ENCODE data around the gene ARHGAP26. TPM values are rescaled to one million over a fixed set of nuclear protein-coding genes. Genes with fewer than 3 reads are reported as not detected.

The ARHGAP26 gene
- total RNA-seq, 4 donors from 2014 or later = 12.4 to 49.5 (median 31.8) TPM

GRCh38 chr5:142757564-142757963 lies 12.6 kb upstream of the ARHGAP26 start:
- no peaks in the 10 kb centered on the region for H3K36me3 ChIP-seq
- TF ChIP-seq CTCF (IDR thresholded peaks at IDR 0.05) (no peak), POLR2A (IDR thresholded peaks at IDR 0.05) (no peak)
- H3K9me3 ChIP-seq = no peaks in the 10 kb centered on the region
- no peaks in the 10 kb centered on the region for H3K27me3 ChIP-seq
- DNase-seq = no peak
- H3K27ac ChIP-seq = no peak overlapping the region
- intact Hi-C loops (cut with DNase I; ENCODE audit: low total_unique reads) = no loop called here
- peaks cover 0 to 4% of the 10 kb centered on the region in 2 donors for H3K4me1 ChIP-seq
- no peak overlapping the region for H3K4me3 ChIP-seq

- TF ChIP-seq CTCF (IDR thresholded peaks at IDR 0.05) = no peak
- TF ChIP-seq POLR2A (IDR thresholded peaks at IDR 0.05) = no peak
- Histone ChIP-seq H3K27ac (no peak overlapping the region), H3K4me3 (no peak overlapping the region), H3K9me3 (no peaks in the 10 kb centered on the region), H3K36me3 (no peaks in the 10 kb centered on the region), H3K27me3 (no peaks in the 10 kb centered on the region), H3K4me1 (peaks cover 0 to under 1% of the 10 kb centered on the region in 2 donors)
- intact Hi-C loops (cut with DNase I; ENCODE audit: low total_unique reads) = no loop called here
- DNase-seq = no peak
Observed at GRCh38 chr5:142758062-142758795, 11.9 kb upstream of the ARHGAP26 start.

DNA sequence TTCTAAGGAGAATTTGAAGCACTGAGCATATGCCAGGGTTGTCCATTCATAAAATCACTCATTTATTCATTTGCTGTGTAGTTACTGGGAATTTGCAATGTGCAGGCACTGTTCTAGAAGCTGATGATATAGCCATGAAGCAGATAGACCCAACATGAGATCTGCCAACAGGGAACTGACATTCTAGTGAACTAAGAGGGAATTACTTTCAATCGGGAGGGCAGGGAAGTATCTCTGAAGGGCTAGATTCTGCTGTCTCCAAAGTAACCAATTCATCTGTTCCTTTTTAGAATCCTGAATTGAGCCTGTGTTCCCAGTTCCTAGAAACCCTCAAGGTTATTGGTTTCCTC lies 11.4 kb upstream of the ARHGAP26 start:
- Histone ChIP-seq H3K4me1 (no peaks in the 10 kb centered on the region), H3K27me3 (no peaks in the 10 kb centered on the region), H3K36me3 (no peaks in the 10 kb centered on the region), H3K4me3 (no peak overlapping the region), H3K27ac (no peak overlapping the region), H3K9me3 (no peaks in the 10 kb centered on the region)
- TF ChIP-seq POLR2A (IDR thresholded peaks at IDR 0.05) (no peak), CTCF (IDR thresholded peaks at IDR 0.05) (no peak)
- intact Hi-C loops (cut with DNase I; ENCODE audit: low total_unique reads) = no loop called here
- no peak for DNase-seq

DNA sequence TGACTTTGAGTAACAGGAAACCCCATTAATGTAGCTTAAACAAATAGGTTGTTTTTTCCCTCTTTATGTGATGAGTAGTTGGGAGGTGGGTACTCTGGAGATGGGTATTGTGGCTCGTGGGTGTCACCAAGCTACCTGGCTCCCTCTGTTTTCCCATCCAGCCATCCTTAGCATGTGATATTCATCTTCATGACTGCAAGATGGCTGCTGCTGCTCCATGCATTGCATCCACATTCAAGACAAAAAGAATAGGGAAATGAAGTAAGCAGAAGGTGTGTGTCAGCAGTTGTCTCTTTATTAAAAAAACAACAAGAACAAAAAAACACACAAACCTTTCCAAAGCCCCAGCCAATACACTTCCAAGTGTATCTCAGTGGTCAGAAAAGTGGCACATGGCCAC lies 6.5 kb upstream of the ARHGAP26 start:
- Histone ChIP-seq H3K27ac (no peak overlapping the region), H3K36me3 (no peaks in the 10 kb centered on the region), H3K27me3 (no peaks in the 10 kb centered on the region), H3K4me3 (no peak overlapping the region), H3K4me1 (no peaks in the 10 kb centered on the region), H3K9me3 (no peaks in the 10 kb centered on the region)
- TF ChIP-seq POLR2A (IDR thresholded peaks at IDR 0.05) (no peak), CTCF (IDR thresholded peaks at IDR 0.05) (no peak)
- intact Hi-C loops (cut with DNase I; ENCODE audit: low total_unique reads) = no loop called here
- no peak for DNase-seq

GRCh38 chr5:142767178-142767577 lies 3.0 kb upstream of the ARHGAP26 start:
- intact Hi-C loops (cut with DNase I; ENCODE audit: low total_unique reads) = no loop called here

More at GRCh38 chr5:142767178-142767577, 3.0 kb upstream of the ARHGAP26 start:
- no peaks in the 10 kb centered on the region for H3K27me3 ChIP-seq
- TF ChIP-seq POLR2A (IDR thresholded peaks at IDR 0.05) (no peak), CTCF (IDR thresholded peaks at IDR 0.05) (no peak)
- H3K9me3 ChIP-seq = no peaks in the 10 kb centered on the region
- H3K4me1 ChIP-seq = no peaks in the 10 kb centered on the region
- no peak for DNase-seq
- H3K27ac ChIP-seq = no peak overlapping the region
- H3K4me3 ChIP-seq = no peak overlapping the region
- no peaks in the 10 kb centered on the region for H3K36me3 ChIP-seq
